Vagina (tissue), 2 donors: ENCODE results near the gene GATAD2A.

Experiments
- CTCF ChIP-seq, 3 experiments: fragments of 450-650 bp in 2 of 3; fragments of 200-600 bp in 1 of 3; sonication (generic) in 1 of 3; IDR thresholded peaks; one replicate each; pipeline ENCODE4 v1.5.1; 2017 to 2019; ENCODE audit warnings: antibody characterized with exemption in 3 of 3, mild to moderate bottlenecking in 2 of 3, moderate library complexity in 2 of 3
- POLR2A ChIP-seq, 2 donors: fragments of 450-650 bp; IDR thresholded peaks; one replicate each; pipeline ENCODE4 v1.6.1; 2017; ENCODE audit warnings: antibody characterized with exemption in 2 of 2, mild to moderate bottlenecking in 2 of 2, moderate library complexity in 2 of 2
- POLR2AphosphoS5 ChIP-seq, 2 donors: sonication (generic); formaldehyde crosslinking; IDR thresholded peaks; one replicate each; pipeline ENCODE4 v1.9.0; 2017; ENCODE audit warnings: antibody characterized with exemption in 2 of 2, mild to moderate bottlenecking in 2 of 2, low read depth in 1 of 2; ENCODE audit not compliant: insufficient read depth in 1 of 2

- TF ChIP-seq CTCF (IDR thresholded peaks at IDR 0.05), result no peak
- TF ChIP-seq POLR2A (IDR thresholded peaks at IDR 0.05), result no peak
- no peak for TF ChIP-seq POLR2AphosphoS5 (IDR thresholded peaks at IDR 0.05; ENCODE audit: insufficient read depth in 1 of 2, low read depth in 1 of 2)
Observed at GRCh38 chr19:19527371-19527656, 121.8 kb downstream of the GATAD2A start.
